Heart left ventricle (tissue), 16 donors: Measurements from ENCODE around the gene RSPRY1. TPM values are rescaled to one million over a fixed set of nuclear protein-coding genes. Genes with fewer than 3 reads are reported as not detected.

Experiments
- ATAC-seq, 4 donors: fragments of 200-7000 bp; cut with Tn5 transposase; one replicate each; pipeline ENCODE4 v1.9.1; 2020 to 2022; ENCODE audit warnings: moderate library complexity in 4 of 4, mild to moderate bottlenecking in 3 of 4, moderate number of reproducible peaks in 1 of 4
- DNase-seq, 5 donors: peaks; one replicate each; pipeline ENCODE4 v3.0.0-alpha.2; 2020
- H3K27ac ChIP-seq, 12 donors: fragments of 200-600 bp; sonication (generic) in 4 of 12; one replicate each; pipeline versions ENCODE4 v1.5.0 to v1.8.0; 2016 to 2022; ENCODE audit warnings: mild to moderate bottlenecking in 2 of 12
- H3K27me3 ChIP-seq, 9 donors: fragments of 200-600 bp; sonication (generic) in 2 of 9; one replicate each; pipeline versions ENCODE4 v1.5.1 to v1.8.0; 2016 to 2022; ENCODE audit warnings: mild to moderate bottlenecking in 3 of 9
- H3K36me3 ChIP-seq, 9 donors: fragments of 200-600 bp; sonication (generic) in 2 of 9; one replicate each; pipeline versions ENCODE4 v1.5.0 to v1.8.0; 2018 to 2022; ENCODE audit warnings: mild to moderate bottlenecking in 2 of 9
- H3K4me1 ChIP-seq, 12 donors: fragments of 200-600 bp; sonication (generic) in 4 of 12; one replicate each; pipeline versions ENCODE4 v1.5.0 to v1.8.0; 2016 to 2022; ENCODE audit warnings: mild to moderate bottlenecking in 3 of 12
- H3K4me3 ChIP-seq, 12 donors: fragments of 200-600 bp; sonication (generic) in 4 of 12; one replicate each; pipeline versions ENCODE4 v1.5.0 to v1.8.0; 2017 to 2022; ENCODE audit warnings: mild to moderate bottlenecking in 9 of 12, moderate library complexity in 4 of 12
- H3K9me3 ChIP-seq, 12 donors: fragments of 200-600 bp; sonication (generic) in 4 of 12; one replicate each; pipeline versions ENCODE4 v1.5.0 to v1.8.0; 2016 to 2022; ENCODE audit warnings: mild to moderate bottlenecking in 1 of 12
- CTCF ChIP-seq, 12 donors: fragments of 200-600 bp; sonication (generic) in 4 of 12; IDR thresholded peaks; one replicate each; pipeline versions ENCODE4 v1.5.0 to v1.8.0; 2018 to 2022; ENCODE audit warnings: antibody characterized with exemption in 12 of 12, mild to moderate bottlenecking in 5 of 12
- POLR2A ChIP-seq, 2 donors: fragments of 450-650 bp; IDR thresholded peaks; one replicate each; pipeline ENCODE4 v1.6.1; 2017; ENCODE audit warnings: antibody characterized with exemption in 2 of 2, mild to moderate bottlenecking in 2 of 2, moderate library complexity in 2 of 2
- WGBS, 4 donors: extraction: QIAGEN DNeasy Blood & Tissue Kit in 2 of 4; methylation state at CpG; one replicate each; pipeline versions ENCODE4 v1.1.5 to v1.1.7; 2013 to 2018; 5-methylcytosine and 5-hydroxymethylcytosine counted together
- intact Hi-C, 10 donors: fragments of 100-400 bp; cut with DNase I; formaldehyde crosslinking; loops; one replicate each; pipeline versions ENCODE4 v1.11.1 to v1.14.2; 2022
- polyA plus RNA-seq, 2 donors: library from polyadenylated mRNA; stranded (reverse); fragments of 200-250 nt; gene quantifications; one replicate each; pipeline ENCODE4 v1.2.3, GENCODE V29; 2013
- total RNA-seq, 9 donors: library from RNA; depleted of rRNA in 2 of 9; stranded (reverse); fragments of >200 nt in 2 of 9; fragmentation: NEBNext Ultra II Directional in 3 of 9; extraction: Animal tissue kit (Norgen Biotek cat#: 25700) in 3 of 9; gene quantifications; one replicate each; pipeline versions ENCODE4 v1.1.0 to v1.2.4, GENCODE V29; 2016 to 2023
- donor health status: ischemic (EF 13 %, LVEDD 7.1; RV severe dilation, severe dysfunction).
- donor health status: healthy with polysubstance abuse.
- donor health status: DM: no; HTN: yes; CAD: no.
- donor health status: DM: no; HTN: no; CAD: no.
- donor health status: ischemic (EF 25% LVEDD 6.9; RV normal size, moderate dysfunction).
- donor health status: ischemic (EF 25% LVEDD 5.7; RV mildly dilated, moderate dysfunction).
- donor health status: healthy.
- donor health status: DM: yes; HTN: yes; CAD: no.
- donor health status: ischemic (EF 35%, LVEDD 5.7; RV mildly dilated, moderate dysfunction).
- donor health status: nonischemic (EF 11% LVEDD 7.7; RV severe dilation, severe dysfunction).
- donor health status: DM: yes; HTN: yes; CAD: no.
- donor health status: PGD.
- donor health status: ischemic (EF 29% LVEDD 5.4; RV normal size, mild dysfunction).
- donor health status: nonischemic (EF 23%, LVEDD 6.1; RV moderate dilation, normal function).

Gene RSPRY1
- total and polyA plus RNA-seq, 11 donors = 5.4 to 22.9 (median 17.1) TPM

- H3K27ac ChIP-seq = no peak overlapping the region
- ATAC-seq (no peak), DNase-seq (no peak)
- peaks cover 0 to 28% (median 12%) of the 10 kb centered on the region in 12 donors for H3K4me1 ChIP-seq
- intact Hi-C loops = loop anchor here in 7 of 10 donors (1.0 to 10.0 kb wide), 6 partner anchors 19 to 308 kb away; partner anchors contain the start of genes SLC12A3 (in 4 of the 7) and CETP (in 2 of the 7)
- WGBS, 4 donors = 92 to 94% (median 93%) methylated on average over 5 of the region's 5 CpGs
- H3K4me3 ChIP-seq = no peak overlapping the region
- H3K9me3 ChIP-seq = no peaks in the 10 kb centered on the region
- peaks cover 0 to 91% (median 74%) of the 10 kb centered on the region in 9 donors for H3K36me3 ChIP-seq
- no peak for TF ChIP-seq CTCF (IDR thresholded peaks at IDR 0.05)
- TF ChIP-seq POLR2A (IDR thresholded peaks at IDR 0.05) = no peak
- no peaks in the 10 kb centered on the region for H3K27me3 ChIP-seq
These were observed 20.6 kb upstream of the RSPRY1 start for GRCh38 chr16:57165483-57165882.

- Histone ChIP-seq H3K27ac (no peak overlapping the region), H3K27me3 (no peaks in the 10 kb centered on the region), H3K36me3 (peaks cover 0 to 91% (median 78%) of the 10 kb centered on the region in 9 donors), H3K4me1 (peaks cover 0 to 23% (median 12%) of the 10 kb centered on the region in 12 donors), H3K4me3 (no peak overlapping the region), H3K9me3 (no peaks in the 10 kb centered on the region)
- TF ChIP-seq POLR2A (IDR thresholded peaks at IDR 0.05) (no peak), CTCF (IDR thresholded peaks at IDR 0.05) (no peak)
- no peak for DNase-seq
- 88 to 94% (median 92%) methylated on average over 3 of the region's 3 CpGs for WGBS, 4 donors
- intact Hi-C loops = loop anchor here in 9 of 10 donors (1.0 to 10.0 kb wide), 7 partner anchors 18 to 309 kb away; partner anchors contain the start of genes SLC12A3 (in 4 of the 9) and CETP (in 2 of the 9)
- no peak for ATAC-seq
These were observed 20.2 kb upstream of the RSPRY1 start for GRCh38 chr16:57165938-57166337.

- intact Hi-C loops = loop anchor here in 9 of 10 donors (2.0 to 10.0 kb wide), 6 partner anchors 82 to 309 kb away; partner anchors contain the start of genes SLC12A3 (in 4 of the 9) and CETP (in 2 of the 9)
- Histone ChIP-seq H3K4me1 (peaks cover 0 to 23% (median 12%) of the 10 kb centered on the region in 12 donors), H3K27me3 (no peaks in the 10 kb centered on the region), H3K36me3 (peaks cover 0 to 91% (median 82%) of the 10 kb centered on the region in 9 donors), H3K27ac (peak overlapping the region in 2 of 12 donors; percentile 35 to 82), H3K9me3 (no peaks in the 10 kb centered on the region), H3K4me3 (no peak overlapping the region)
- DNase-seq = no peak
- ATAC-seq = peak in 1 of 4 donors; percentile 20
- no peak for TF ChIP-seq CTCF (IDR thresholded peaks at IDR 0.05)
- TF ChIP-seq POLR2A (IDR thresholded peaks at IDR 0.05) = no peak
These were observed 19.7 kb upstream of the RSPRY1 start for GRCh38 chr16:57166451-57166850.

GRCh38 chr16:57166951-57167350 lies 19.2 kb upstream of the RSPRY1 start:
- TF ChIP-seq CTCF (IDR thresholded peaks at IDR 0.05) (no peak), POLR2A (IDR thresholded peaks at IDR 0.05) (no peak)
- Histone ChIP-seq H3K27me3 (no peaks in the 10 kb centered on the region), H3K36me3 (peaks cover 0 to 91% (median 82%) of the 10 kb centered on the region in 9 donors), H3K4me1 (peaks cover 0 to 23% (median 12%) of the 10 kb centered on the region in 12 donors), H3K4me3 (no peak overlapping the region), H3K27ac (peak overlapping the region in 5 of 12 donors; percentile 19 to 82 (median 35)), H3K9me3 (no peaks in the 10 kb centered on the region)
- DNase-seq (peak in 2 of 5 donors; percentile 53), ATAC-seq (peak; percentile 57 to 91 (median 88))
- 44 to 51% (median 47%) methylated on average over 7 of the region's 7 CpGs for WGBS, 4 donors
- intact Hi-C loops = loop anchor here in 9 of 10 donors (2.0 to 10.0 kb wide), 6 partner anchors 82 to 310 kb away; partner anchors contain the start of genes SLC12A3 (in 4 of the 9) and CETP (in 2 of the 9)
